SU-DHL-6 (cell line): ENCODE data around the gene ANXA2R.

Experiments
- EZH2phosphoT487 ChIP-seq: fragments of 200-600 bp; sonication (generic), shearing (Covaris generic); conservative IDR thresholded peaks from 2 replicates; pipeline ENCODE4 v1.6.1; 2018; ENCODE audit warnings: mild to moderate bottlenecking, antibody characterized with exemption, low read length, moderate library complexity, mixed read lengths
- TF ChIP-seq, protein P1 (sequence below): fragments of 200-600 bp; sonication (generic); IDR thresholded peaks from one replicate; pipeline ENCODE4 v1.5.1; 2017; ENCODE audit warnings: antibody characterized with exemption, mild to moderate bottlenecking, low read length, moderate library complexity; ENCODE audit not compliant: insufficient read depth, poor library complexity, severe bottlenecking

DNA sequence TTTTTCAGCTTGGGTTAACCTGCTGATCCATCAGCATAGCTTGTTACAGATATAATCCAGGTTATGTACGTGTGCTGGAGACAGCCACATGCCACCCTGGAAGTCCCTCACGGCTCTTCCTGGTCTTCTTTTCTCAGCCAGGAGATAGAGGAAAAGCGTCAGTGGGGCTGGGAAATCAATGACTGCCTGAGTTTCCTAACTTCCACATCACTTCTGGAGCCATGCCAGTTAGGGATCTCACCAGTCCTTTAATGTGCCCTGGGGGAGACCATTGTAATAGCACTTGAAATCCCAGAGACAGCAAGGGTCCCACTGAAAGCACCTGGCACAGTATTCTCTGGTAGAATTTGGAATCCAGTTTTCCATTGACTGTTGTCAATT lies 29.2 kb downstream of the ANXA2R start:
- TF ChIP-seq, protein P1, sequence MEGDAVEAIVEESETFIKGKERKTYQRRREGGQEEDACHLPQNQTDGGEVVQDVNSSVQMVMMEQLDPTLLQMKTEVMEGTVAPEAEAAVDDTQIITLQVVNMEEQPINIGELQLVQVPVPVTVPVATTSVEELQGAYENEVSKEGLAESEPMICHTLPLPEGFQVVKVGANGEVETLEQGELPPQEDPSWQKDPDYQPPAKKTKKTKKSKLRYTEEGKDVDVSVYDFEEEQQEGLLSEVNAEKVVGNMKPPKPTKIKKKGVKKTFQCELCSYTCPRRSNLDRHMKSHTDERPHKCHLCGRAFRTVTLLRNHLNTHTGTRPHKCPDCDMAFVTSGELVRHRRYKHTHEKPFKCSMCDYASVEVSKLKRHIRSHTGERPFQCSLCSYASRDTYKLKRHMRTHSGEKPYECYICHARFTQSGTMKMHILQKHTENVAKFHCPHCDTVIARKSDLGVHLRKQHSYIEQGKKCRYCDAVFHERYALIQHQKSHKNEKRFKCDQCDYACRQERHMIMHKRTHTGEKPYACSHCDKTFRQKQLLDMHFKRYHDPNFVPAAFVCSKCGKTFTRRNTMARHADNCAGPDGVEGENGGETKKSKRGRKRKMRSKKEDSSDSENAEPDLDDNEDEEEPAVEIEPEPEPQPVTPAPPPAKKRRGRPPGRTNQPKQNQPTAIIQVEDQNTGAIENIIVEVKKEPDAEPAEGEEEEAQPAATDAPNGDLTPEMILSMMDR, result no peak
- no peak for TF ChIP-seq EZH2phosphoT487
